Activated T-helper 2 cell treated with anti-CD3 and anti-CD28 coated beads, Interferon-gamma antibody, Interleukin-2, Interleukin-4, amounts not matched to agents 10 μg/mL and 5 μg/mL and 100 μg/mL, durations not matched to agents 14 hours and 24 hours and 36 hours (primary cell): ENCODE results near the gene CMTM5. TPM values are rescaled to one million over a fixed set of nuclear protein-coding genes. Genes with fewer than 3 reads are reported as not detected.

ENCODE experiments used
- DNase-seq: peaks from one replicate; pipeline ENCODE4 v3.0.0; 2021; ENCODE audit warnings: low spot score
- H3K27ac Mint-ChIP-seq: one replicate; pipeline ENCODE4 v1.8.0; 2021; ENCODE audit warnings: mixed read lengths
- H3K27me3 Mint-ChIP-seq: one replicate; pipeline ENCODE4 v1.8.0; 2021; ENCODE audit warnings: low read depth, mixed read lengths
- H3K36me3 Mint-ChIP-seq: one replicate; pipeline ENCODE4 v1.8.0; 2021; ENCODE audit warnings: low read depth, mixed read lengths
- H3K4me1 Mint-ChIP-seq: one replicate; pipeline ENCODE4 v1.8.0; 2021; ENCODE audit warnings: low read depth, mixed read lengths
- H3K4me3 Mint-ChIP-seq: one replicate; pipeline ENCODE4 v1.8.0; 2021; ENCODE audit warnings: low read depth, mild to moderate bottlenecking, moderate library complexity, mixed read lengths
- H3K9me3 Mint-ChIP-seq: one replicate; pipeline ENCODE4 v1.8.0; 2021; ENCODE audit warnings: mixed read lengths
- intact Hi-C: fragments of 100-400 bp; cut with micrococcal nuclease; formaldehyde crosslinking; loops from one replicate; pipeline ENCODE4 v1.15.1; 2023
- total RNA-seq: library from RNA; stranded (reverse); gene quantifications from 2 replicates; pipeline ENCODE4 v1.2.3, GENCODE V29; 2022

CMTM5 gene
- total RNA-seq, 1 donor from 2014 or later, result not detected

DNA sequence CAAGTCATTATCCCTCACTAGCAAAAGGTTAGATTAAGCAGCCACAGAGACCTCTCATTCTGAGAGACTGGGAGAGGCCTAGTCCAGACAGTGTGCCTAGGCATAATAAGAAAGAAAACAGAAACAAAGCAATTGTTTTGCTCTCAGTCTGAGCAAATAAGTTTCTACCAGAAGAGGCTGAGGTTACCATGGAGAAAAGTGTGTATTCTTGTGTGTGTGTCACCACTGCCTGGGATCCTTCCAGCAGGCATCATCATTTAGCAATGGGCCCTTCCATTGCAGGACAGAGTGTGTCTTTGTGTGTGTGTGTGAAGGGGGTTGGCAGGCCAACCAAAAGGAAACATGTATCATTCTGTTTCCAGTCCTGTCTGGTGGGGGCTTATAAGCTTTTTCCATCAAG lies 15.5 kb upstream of the CMTM5 start:
- Mint-ChIP-seq H3K27ac (no peak overlapping the region), H3K36me3 (no peaks in the 10 kb centered on the region), H3K4me3 (no peak overlapping the region), H3K4me1 (no peaks in the 10 kb centered on the region), H3K27me3 (peaks cover 25% of the 10 kb centered on the region), H3K9me3 (no peaks in the 10 kb centered on the region)
- intact Hi-C loops, result no loop called here
- DNase-seq, result no peak

DNA sequence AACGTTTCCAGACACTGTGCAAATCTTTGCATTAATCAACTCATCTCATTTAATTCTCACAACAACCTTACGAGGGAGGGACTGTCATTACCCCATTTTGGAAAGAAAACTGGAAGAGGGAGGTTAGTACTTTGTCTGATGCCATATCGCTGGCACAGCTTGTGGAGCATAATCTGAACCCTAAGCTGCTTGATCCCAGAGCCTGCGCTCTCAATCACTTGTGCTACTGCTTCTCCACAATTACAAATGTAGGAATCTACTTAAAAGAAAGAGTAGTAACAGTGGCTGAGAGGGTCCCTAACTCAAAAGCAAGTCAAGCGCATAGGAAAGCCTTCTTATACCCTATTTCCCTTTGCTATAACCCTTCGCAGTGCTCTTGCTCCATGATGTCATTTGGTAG lies 15.1 kb upstream of the CMTM5 start:
- no peak for DNase-seq
- intact Hi-C loops, result no loop called here
- Mint-ChIP-seq H3K27me3 (peaks cover 28% of the 10 kb centered on the region), H3K36me3 (no peaks in the 10 kb centered on the region), H3K9me3 (no peaks in the 10 kb centered on the region), H3K27ac (no peak overlapping the region), H3K4me3 (no peak overlapping the region), H3K4me1 (no peaks in the 10 kb centered on the region)

GRCh38 chr14:23362200-23362599 lies 14.6 kb upstream of the CMTM5 start:
- H3K36me3 Mint-ChIP-seq, result no peaks in the 10 kb centered on the region
- H3K27me3 Mint-ChIP-seq, result peaks cover 33% of the 10 kb centered on the region
- no peak overlapping the region for H3K4me3 Mint-ChIP-seq
- no peaks in the 10 kb centered on the region for H3K4me1 Mint-ChIP-seq
- DNase-seq, result no peak
- H3K27ac Mint-ChIP-seq, result no peak overlapping the region
- intact Hi-C loops, result no loop called here
- no peaks in the 10 kb centered on the region for H3K9me3 Mint-ChIP-seq

DNA sequence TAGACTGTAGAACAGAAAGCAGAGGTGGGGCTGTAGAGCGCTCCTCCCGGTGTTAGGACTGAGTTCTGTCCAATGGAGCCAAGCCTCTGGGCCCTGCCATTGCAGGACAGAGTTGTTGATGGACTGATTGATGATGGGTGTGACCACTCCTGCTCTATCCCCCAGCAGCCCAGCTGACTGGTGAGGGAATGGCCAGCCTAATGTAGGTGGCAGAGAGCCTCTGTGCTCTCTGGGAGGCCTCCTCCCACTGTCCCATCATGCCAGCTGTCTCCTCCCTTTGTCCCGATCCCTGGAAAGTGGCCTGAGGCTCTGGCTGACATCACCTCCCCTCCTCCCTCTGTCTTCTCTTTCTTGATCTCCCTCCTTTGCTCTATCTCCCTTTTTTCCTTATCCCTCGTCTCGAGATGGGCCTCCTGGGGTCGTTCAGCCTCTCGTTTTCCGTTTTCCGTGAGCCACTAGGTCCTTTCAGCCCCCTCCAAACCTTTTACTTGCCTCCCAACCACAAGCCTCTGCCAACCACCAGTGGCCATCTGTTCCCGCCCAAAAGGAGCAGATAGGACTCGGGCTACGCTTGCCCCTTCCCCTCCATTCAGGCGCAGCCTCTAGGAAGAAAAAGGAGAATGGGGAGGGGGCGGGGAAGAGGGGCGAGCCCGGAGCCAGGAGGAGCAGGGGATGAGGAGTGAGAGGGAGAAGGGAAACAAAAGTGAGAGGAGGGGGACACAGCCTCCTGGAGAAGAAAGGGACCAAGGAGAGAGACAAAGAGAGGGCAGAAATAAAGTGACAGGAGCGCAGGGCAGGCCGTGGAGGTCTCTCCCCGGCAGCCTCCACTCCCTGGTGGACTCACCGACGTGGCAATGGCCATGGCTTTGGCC lies 12.4 kb upstream of the CMTM5 start:
- intact Hi-C loops, result no loop called here
- Mint-ChIP-seq H3K9me3 (no peaks in the 10 kb centered on the region), H3K36me3 (no peaks in the 10 kb centered on the region), H3K27ac (no peak overlapping the region), H3K4me3 (no peak overlapping the region), H3K4me1 (no peaks in the 10 kb centered on the region), H3K27me3 (peaks cover 43% of the 10 kb centered on the region)
- no peak for DNase-seq

DNA sequence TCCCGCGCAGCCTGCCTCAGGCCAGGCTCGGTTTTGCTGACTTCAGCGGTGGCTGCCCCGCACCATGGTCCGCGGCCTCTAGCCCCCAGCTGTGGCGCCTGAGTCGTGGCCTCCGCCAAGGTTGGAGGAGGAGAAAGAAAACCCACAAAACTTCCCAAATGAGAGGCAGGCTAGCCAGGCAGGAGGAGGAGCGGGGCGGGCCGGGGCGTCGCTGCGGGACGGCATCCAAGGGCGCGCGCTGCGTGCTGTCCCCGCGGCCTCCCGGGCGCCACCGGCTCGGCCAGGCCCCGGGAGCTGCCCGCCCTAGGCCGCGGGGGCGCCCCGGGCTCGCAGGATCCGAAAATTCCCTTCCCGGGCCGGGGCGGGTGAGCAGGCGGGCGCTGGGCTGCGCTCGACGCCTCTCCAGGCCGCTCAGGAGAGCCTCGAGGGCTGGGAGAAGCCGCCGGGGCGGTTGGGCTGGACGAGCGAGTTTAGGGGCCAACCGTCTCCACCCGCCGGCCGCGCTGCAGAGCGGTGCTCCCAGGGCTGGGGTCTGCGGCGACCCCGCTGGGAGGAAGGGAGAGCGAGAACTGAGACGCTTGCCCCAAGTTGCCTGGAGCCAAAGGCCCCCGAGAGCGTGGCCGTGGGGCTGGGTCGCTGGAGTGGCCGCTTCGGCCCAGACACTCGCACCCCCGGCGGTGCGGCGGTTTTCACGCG lies 11.7 kb upstream of the CMTM5 start, which contains the start of gene EFS:
Gene EFS (minus strand): TSS at position 137 of the 696 bp plus-strand sequence. CDS start 147 bp downstream, outside the sequence.
- H3K9me3 Mint-ChIP-seq, result no peaks in the 10 kb centered on the region
- DNase-seq, result no peak
- H3K36me3 Mint-ChIP-seq, result no peaks in the 10 kb centered on the region
- H3K27me3 Mint-ChIP-seq, result peaks cover 43% of the 10 kb centered on the region
- H3K4me1 Mint-ChIP-seq, result no peaks in the 10 kb centered on the region
- H3K4me3 Mint-ChIP-seq, result no peak within 1 kb of the TSS
- intact Hi-C loops, result no loop called here
- H3K27ac Mint-ChIP-seq, result no peak within 1 kb of the TSS

DNA sequence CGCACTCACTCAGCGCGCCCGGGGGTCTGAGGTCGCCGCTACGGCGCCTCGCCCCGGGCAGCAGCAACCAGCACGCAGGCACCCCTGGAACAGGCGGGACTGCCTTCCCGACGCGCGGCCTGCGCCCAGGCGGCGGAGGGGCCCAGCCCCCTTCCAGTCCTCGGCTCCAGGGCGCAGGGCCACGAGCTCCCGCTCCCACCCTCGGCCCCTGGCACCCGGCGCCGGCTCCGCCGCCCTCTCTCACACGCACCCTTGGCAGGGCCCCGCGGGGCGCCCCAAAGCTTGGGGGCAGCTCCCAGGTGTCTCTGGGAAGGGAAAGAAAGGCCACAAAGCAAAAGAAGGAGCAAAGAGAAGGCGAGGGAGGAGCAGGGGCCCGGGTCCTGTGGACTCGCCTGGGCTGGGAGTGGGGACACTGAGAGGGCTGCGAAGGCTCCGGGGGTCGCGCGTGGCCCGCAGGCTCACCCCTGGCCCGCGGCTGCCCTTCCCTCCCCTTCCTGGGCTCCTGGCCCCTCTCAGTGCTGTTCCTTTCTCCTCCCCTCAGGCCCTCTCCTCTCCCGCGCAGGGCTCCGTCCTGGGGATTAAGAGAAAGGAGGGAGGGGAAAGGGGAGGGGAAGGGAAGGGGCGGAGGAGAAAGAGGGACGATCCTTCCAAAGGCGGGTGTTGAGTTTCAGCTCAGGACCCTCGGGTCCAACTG lies 11.0 kb upstream of the CMTM5 start:
- no peaks in the 10 kb centered on the region for H3K9me3 Mint-ChIP-seq
- no peak overlapping the region for H3K27ac Mint-ChIP-seq
- no peaks in the 10 kb centered on the region for H3K36me3 Mint-ChIP-seq
- DNase-seq, result no peak
- intact Hi-C loops, result no loop called here
- H3K4me1 Mint-ChIP-seq, result no peaks in the 10 kb centered on the region
- H3K4me3 Mint-ChIP-seq, result no peak overlapping the region
- peaks cover 42% of the 10 kb centered on the region for H3K27me3 Mint-ChIP-seq

- no peaks in the 10 kb centered on the region for H3K9me3 Mint-ChIP-seq
- DNase-seq, result no peak
- no peaks in the 10 kb centered on the region for H3K4me1 Mint-ChIP-seq
- H3K27me3 Mint-ChIP-seq, result peaks cover 40% of the 10 kb centered on the region
- H3K36me3 Mint-ChIP-seq, result no peaks in the 10 kb centered on the region
- intact Hi-C loops, result no loop called here
- H3K4me3 Mint-ChIP-seq, result no peak overlapping the region
- H3K27ac Mint-ChIP-seq, result no peak overlapping the region
Observed at GRCh38 chr14:23366426-23366921, 10.4 kb upstream of the CMTM5 start.

- no peaks in the 10 kb centered on the region for H3K4me1 Mint-ChIP-seq
- intact Hi-C loops, result no loop called here
- peaks cover 22% of the 10 kb centered on the region for H3K27me3 Mint-ChIP-seq
- no peaks in the 10 kb centered on the region for H3K36me3 Mint-ChIP-seq
- H3K27ac Mint-ChIP-seq, result no peak overlapping the region
- no peak overlapping the region for H3K4me3 Mint-ChIP-seq
- DNase-seq, result no peak
- no peaks in the 10 kb centered on the region for H3K9me3 Mint-ChIP-seq
Observed at GRCh38 chr14:23370221-23370620, 6.6 kb upstream of the CMTM5 start.

DNA sequence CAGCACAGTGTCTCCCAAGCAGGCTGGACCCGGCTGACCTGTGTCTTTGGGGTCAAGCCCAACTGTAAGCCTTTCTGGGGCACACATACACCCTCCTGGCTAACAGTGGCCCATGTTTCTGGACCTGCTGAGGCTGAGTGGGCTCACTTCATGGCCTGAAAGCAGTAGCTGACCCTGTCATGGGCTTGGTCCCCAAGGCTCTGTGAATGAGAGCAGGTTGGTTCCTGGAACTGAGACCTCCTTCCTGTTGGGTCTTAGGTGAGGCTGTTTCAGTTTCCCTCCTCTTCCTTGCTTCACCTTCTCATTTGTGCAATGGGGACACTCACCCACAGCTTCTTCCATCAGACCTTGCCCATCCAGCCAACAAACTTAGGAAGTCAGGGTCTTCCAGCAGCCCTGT lies 5.0 kb upstream of the CMTM5 start:
- Mint-ChIP-seq H3K4me1 (no peaks in the 10 kb centered on the region), H3K4me3 (no peak overlapping the region), H3K27ac (no peak overlapping the region), H3K36me3 (no peaks in the 10 kb centered on the region), H3K9me3 (no peaks in the 10 kb centered on the region), H3K27me3 (peaks cover 18% of the 10 kb centered on the region)
- intact Hi-C loops, result no loop called here
- no peak for DNase-seq

DNA sequence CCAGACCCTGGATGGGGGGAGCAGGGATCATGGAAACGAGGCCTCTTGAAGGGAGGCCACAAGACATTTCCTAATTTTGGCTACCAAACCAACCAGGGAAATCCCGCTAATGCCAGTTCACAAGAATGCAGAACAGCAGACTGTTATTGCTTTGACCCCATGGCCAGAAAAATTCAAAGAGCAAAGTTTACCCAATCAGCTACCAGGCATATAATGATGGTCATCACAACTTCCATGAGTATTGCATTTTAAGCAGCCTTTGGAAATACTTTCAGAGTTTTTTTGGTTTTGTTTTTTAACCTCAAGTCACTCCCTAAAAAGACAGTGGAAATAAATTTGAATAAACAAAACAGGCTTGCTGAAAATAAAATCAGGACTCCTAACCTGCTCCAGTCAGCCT lies 4.3 kb upstream of the CMTM5 start, which contains the start of gene IL25:
Gene IL25 (plus strand): TSS at position 301 of the 400 bp plus-strand sequence.
- intact Hi-C loops, result no loop called here
- no peaks in the 10 kb centered on the region for H3K9me3 Mint-ChIP-seq
- no peak within 1 kb of the TSS for H3K27ac Mint-ChIP-seq
- H3K4me3 Mint-ChIP-seq, result no peak within 1 kb of the TSS
- no peaks in the 10 kb centered on the region for H3K4me1 Mint-ChIP-seq
- H3K27me3 Mint-ChIP-seq, result peaks cover 12% of the 10 kb centered on the region
- H3K36me3 Mint-ChIP-seq, result no peaks in the 10 kb centered on the region
- no peak for DNase-seq

GRCh38 chr14:23373041-23373440 lies 3.8 kb upstream of the CMTM5 start:
- H3K27me3 Mint-ChIP-seq, result peaks cover 10% of the 10 kb centered on the region
- H3K36me3 Mint-ChIP-seq, result no peaks in the 10 kb centered on the region
- no peaks in the 10 kb centered on the region for H3K9me3 Mint-ChIP-seq
- no peak overlapping the region for H3K4me3 Mint-ChIP-seq
- H3K4me1 Mint-ChIP-seq, result no peaks in the 10 kb centered on the region
- DNase-seq, result no peak
- intact Hi-C loops, result no loop called here
- no peak overlapping the region for H3K27ac Mint-ChIP-seq

- no peak overlapping the region for H3K4me3 Mint-ChIP-seq
- H3K27me3 Mint-ChIP-seq, result peaks cover 3% of the 10 kb centered on the region
- H3K27ac Mint-ChIP-seq, result no peak overlapping the region
- intact Hi-C loops, result no loop called here
- DNase-seq, result no peak
- no peaks in the 10 kb centered on the region for H3K4me1 Mint-ChIP-seq
- H3K36me3 Mint-ChIP-seq, result no peaks in the 10 kb centered on the region
- no peaks in the 10 kb centered on the region for H3K9me3 Mint-ChIP-seq
Observed at GRCh38 chr14:23375527-23376251, 1.2 kb upstream of the CMTM5 start.
